ENCODE data around the gene NLRC5. TPM values are rescaled to one million over a fixed set of nuclear protein-coding genes. Genes with fewer than 3 reads are reported as not detected.

The NLRC5 gene
- total RNA-seq, 2 experiments from 2014 or later, result 424 to 434 TPM

DNA sequence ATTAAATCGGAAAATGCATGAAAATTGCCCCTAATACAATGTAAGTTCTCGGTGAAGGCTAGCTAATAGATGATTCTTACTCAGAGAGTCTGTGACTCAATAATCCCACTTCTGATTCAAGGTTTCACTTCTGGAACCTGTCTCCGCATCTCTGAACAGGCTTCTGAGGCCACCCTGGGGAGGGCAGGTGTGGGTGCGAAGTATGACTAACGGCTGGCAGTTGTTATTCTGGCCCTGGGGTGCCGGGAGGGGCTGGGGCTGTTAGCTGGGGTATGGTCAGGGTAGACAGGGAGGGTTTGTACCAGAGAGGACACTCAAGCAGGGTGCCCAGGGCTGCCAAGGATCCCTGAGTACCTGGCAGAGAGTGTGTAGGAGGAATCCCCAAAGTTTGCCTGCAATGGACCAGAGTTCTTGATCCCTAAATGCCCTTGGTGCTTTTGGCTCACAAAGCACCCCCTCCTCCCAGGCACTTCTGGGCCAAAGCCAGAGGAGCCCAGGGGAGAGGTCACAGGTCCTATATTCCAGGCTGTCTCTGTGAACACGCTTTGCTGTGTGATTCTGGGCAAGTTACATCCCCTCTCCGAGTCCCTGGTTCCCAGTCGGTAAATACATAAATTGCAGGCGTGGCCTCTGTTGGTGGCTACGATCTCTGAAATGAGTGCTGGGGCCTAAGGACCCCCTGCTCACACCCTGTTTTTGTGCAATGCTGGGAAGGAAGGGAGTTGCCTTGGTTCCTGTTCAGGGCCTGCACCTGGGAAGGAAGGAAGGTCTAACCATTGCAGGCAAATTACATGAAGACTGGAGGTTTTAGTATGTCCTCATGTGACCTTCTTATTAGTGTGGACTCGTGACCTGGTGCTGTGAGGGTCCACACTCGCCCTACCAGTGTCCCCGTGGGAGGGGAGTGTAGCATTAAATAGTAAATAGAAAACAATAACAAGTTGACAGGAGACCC, 53.1 kb downstream of the NLRC5 start:
- Mint-ChIP-seq H3K4me3 (peak overlapping the region; percentile 84), H3K27me3 (no peaks in the 10 kb centered on the region), H3K4me1 (ENCODE audit: low read depth) (peaks cover 69% of the 10 kb centered on the region), H3K9me3 (no peaks in the 10 kb centered on the region), H3K36me3 (ENCODE audit: low read depth) (peaks cover 93% of the 10 kb centered on the region), H3K27ac (peak overlapping the region; percentile 94)
- TF ChIP-seq, protein P1, sequence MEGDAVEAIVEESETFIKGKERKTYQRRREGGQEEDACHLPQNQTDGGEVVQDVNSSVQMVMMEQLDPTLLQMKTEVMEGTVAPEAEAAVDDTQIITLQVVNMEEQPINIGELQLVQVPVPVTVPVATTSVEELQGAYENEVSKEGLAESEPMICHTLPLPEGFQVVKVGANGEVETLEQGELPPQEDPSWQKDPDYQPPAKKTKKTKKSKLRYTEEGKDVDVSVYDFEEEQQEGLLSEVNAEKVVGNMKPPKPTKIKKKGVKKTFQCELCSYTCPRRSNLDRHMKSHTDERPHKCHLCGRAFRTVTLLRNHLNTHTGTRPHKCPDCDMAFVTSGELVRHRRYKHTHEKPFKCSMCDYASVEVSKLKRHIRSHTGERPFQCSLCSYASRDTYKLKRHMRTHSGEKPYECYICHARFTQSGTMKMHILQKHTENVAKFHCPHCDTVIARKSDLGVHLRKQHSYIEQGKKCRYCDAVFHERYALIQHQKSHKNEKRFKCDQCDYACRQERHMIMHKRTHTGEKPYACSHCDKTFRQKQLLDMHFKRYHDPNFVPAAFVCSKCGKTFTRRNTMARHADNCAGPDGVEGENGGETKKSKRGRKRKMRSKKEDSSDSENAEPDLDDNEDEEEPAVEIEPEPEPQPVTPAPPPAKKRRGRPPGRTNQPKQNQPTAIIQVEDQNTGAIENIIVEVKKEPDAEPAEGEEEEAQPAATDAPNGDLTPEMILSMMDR (IDR thresholded peaks at IDR 0.05), result no peak
- ATAC-seq (ENCODE audit: poor library complexity), result peak; percentile 38
- Histone ChIP-seq H3K4me1 (ENCODE audit: insufficient read depth, low read length) (peaks cover 93% of the 10 kb centered on the region), H3K27ac (ENCODE audit: low read depth in 1 of 2, low read length in 2 of 2) (peak overlapping the region; percentile 81 to 88), H3K36me3 (ENCODE audit: insufficient read depth, low read length) (peaks cover 80% of the 10 kb centered on the region), H3K4me3 (ENCODE audit: low read length) (peak overlapping the region; percentile 37), H3K27me3 (ENCODE audit: control insufficient read depth in 1 of 2, insufficient read depth in 2 of 2, low read length in 2 of 2) (no peaks in the 10 kb centered on the region), H3K9me3 (ENCODE audit: control insufficient read depth in 1 of 2, insufficient read depth in 1 of 2, low read length in 2 of 2) (peaks cover 0 to 3% of the 10 kb centered on the region in 2 experiments)
- ChIA-PET POLR2A (interaction anchor here (0.8 to 6.7 kb wide), 17 partner anchors 9 to 126 kb away, joined by 3 to 81 read pairs (median 5); partner anchors contain the start of gene NLRC5), CTCF (interaction anchor here (1.0 to 1.9 kb wide), 11 partner anchors 10 to 78 kb away, joined by 4 to 11 read pairs (median 6); partner anchors contain the start of gene NLRC5)
- intact Hi-C loops (cut with DNase I, micrococcal nuclease), result loop anchor here in 1 of 2 experiments (10.0 kb wide), 1 partner anchor 178 kb away; the partner anchor contains the start of gene SLC12A3
- DNase-seq, result peak in 13 of 14 experiments; percentile 34 to 85 (median 69)

DNA sequence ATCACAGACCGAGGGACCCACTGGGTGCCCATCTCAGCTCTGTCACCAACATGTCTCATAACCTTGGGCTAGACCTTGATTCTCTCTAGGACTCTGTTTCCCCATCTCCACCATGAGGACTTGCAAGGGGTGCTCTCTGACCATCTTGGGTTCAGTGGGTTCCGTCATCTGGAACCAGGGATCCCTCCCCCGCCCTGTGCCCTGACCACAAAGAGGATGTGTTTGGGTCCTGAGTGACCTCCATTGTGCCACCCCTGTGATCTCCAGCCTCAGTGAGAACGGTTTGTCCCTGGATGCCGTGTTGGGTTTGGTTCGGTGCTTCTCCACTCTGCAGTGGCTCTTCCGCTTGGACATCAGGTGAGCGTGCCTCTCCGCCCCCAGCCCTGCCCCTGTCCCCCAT, 53.9 kb downstream of the NLRC5 start:
- TF ChIP-seq, protein P1 (IDR thresholded peaks at IDR 0.05), result no peak
- Mint-ChIP-seq H3K4me3 (peak overlapping the region; percentile 84), H3K4me1 (ENCODE audit: low read depth) (peaks cover 65% of the 10 kb centered on the region), H3K27me3 (no peaks in the 10 kb centered on the region), H3K9me3 (no peaks in the 10 kb centered on the region), H3K27ac (peak overlapping the region; percentile 94), H3K36me3 (ENCODE audit: low read depth) (peaks cover 92% of the 10 kb centered on the region)
- Histone ChIP-seq H3K27ac (ENCODE audit: low read depth in 1 of 2, low read length in 2 of 2) (peak overlapping the region; percentile 81 to 88), H3K9me3 (ENCODE audit: control insufficient read depth in 1 of 2, insufficient read depth in 1 of 2, low read length in 2 of 2) (peaks cover 0 to 3% of the 10 kb centered on the region in 2 experiments), H3K36me3 (ENCODE audit: insufficient read depth, low read length) (peaks cover 80% of the 10 kb centered on the region), H3K4me3 (ENCODE audit: low read length) (no peak overlapping the region), H3K27me3 (ENCODE audit: control insufficient read depth in 1 of 2, insufficient read depth in 2 of 2, low read length in 2 of 2) (no peaks in the 10 kb centered on the region), H3K4me1 (ENCODE audit: insufficient read depth, low read length) (peaks cover 86% of the 10 kb centered on the region)
- intact Hi-C loops (cut with DNase I, micrococcal nuclease), result loop anchor here in 1 of 2 experiments (10.0 kb wide), 1 partner anchor 178 kb away; the partner anchor contains the start of gene SLC12A3
- POLR2A ChIA-PET, result no interaction called here
- no peak for ATAC-seq (ENCODE audit: poor library complexity)
- CTCF ChIA-PET, result no interaction called here
- no peak for DNase-seq

DNA sequence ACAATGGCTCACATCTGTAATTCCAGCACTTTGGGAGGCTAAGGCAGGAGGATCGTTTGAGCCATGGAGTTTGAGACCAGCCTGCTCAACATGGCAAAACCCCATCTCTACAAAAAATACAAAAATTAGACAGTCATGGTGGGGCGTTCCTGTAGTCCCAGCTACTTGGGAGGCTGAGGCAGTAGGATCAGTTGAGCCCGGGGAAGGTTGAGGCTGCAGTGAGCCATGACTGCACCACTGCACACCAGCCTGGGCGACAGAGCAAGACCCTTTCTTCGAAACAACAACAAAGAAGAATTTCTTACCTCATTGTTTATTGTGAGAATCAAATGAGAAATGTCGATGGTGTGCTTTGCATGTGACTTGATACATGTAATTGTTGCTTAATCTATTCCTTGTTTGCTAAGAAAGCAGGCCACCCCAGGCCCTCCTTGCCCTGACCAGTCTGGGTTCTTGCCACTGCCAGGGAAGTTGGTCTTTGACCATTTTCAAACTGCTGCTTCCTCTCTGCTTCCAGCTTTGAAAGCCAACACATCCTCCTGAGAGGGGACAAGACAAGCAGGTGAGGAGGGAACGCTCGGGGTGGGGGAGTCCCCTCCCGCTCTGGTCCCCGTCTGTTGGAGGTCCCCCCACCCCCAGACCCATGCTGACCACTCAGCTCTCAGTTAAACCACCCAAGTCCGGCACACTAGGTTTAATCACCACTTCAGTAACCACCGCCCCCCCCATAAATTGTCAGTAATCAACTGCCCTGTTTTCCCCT, 55.8 kb downstream of the NLRC5 start:
- TF ChIP-seq, protein P1 (IDR thresholded peaks at IDR 0.05), result no peak
- Mint-ChIP-seq H3K27me3 (no peaks in the 10 kb centered on the region), H3K9me3 (no peaks in the 10 kb centered on the region), H3K27ac (peak overlapping the region; percentile 85), H3K4me1 (ENCODE audit: low read depth) (peaks cover 57% of the 10 kb centered on the region), H3K36me3 (ENCODE audit: low read depth) (peaks cover 92% of the 10 kb centered on the region), H3K4me3 (no peak overlapping the region)
- ChIA-PET POLR2A (interaction anchor here (0.7 to 2.3 kb wide), 3 partner anchors 17 to 55 kb away, joined by 3 to 10 read pairs (median 4); partner anchors contain the start of gene NLRC5), CTCF (interaction anchor here (0.9 to 2.2 kb wide), 4 partner anchors 29 to 80 kb away, joined by 3 to 22 read pairs (median 4); no protein-coding TSS in a partner anchor)
- H3K36me3 ChIP-seq (ENCODE audit: insufficient read depth, low read length), result peaks cover 84% of the 10 kb centered on the region
- H3K27ac ChIP-seq (ENCODE audit: low read depth in 1 of 2, low read length in 2 of 2), result peak overlapping the region in 1 of 2 donors; percentile 20
- H3K4me1 ChIP-seq (ENCODE audit: insufficient read depth, low read length), result peaks cover 67% of the 10 kb centered on the region
- H3K4me3 ChIP-seq (ENCODE audit: low read length), result no peak overlapping the region
- H3K9me3 ChIP-seq (ENCODE audit: control insufficient read depth in 1 of 2, insufficient read depth in 1 of 2, low read length in 2 of 2), result peaks cover 0 to 3% of the 10 kb centered on the region in 2 experiments
- ATAC-seq (ENCODE audit: poor library complexity), result no peak
- H3K27me3 ChIP-seq (ENCODE audit: control insufficient read depth in 1 of 2, insufficient read depth in 2 of 2, low read length in 2 of 2), result no peaks in the 10 kb centered on the region
- intact Hi-C loops (cut with DNase I, micrococcal nuclease), result loop anchor here (1.0 to 10.0 kb wide), 2 partner anchors 81 to 180 kb away; partner anchors contain the start of gene SLC12A3 (in 1 of the 2)
- DNase-seq, result no peak
